ENCODE measurements around the gene DMRT3. TPM values are rescaled to one million over a fixed set of nuclear protein-coding genes. Genes with fewer than 3 reads are reported as not detected.

The DMRT3 gene
- polyA plus RNA-seq, 1 donor from 2014 or later: not detected

- Histone ChIP-seq H3K4me2 (ENCODE audit: low read length) (no peak overlapping the region), H3F3A (ENCODE audit: insufficient read depth, low read length, poor library complexity, severe bottlenecking) (peaks cover 4% of the 10 kb centered on the region), H3K27me3 (ENCODE audit: insufficient read depth, low read depth, low read length) (no peaks in the 10 kb centered on the region), H2AFZ (ENCODE audit: low read depth, low read length) (no peak overlapping the region), H4K20me1 (ENCODE audit: insufficient read depth) (no peaks in the 10 kb centered on the region), H3K9me2 (ENCODE audit: insufficient read depth, low read length) (no peaks in the 10 kb centered on the region), H3K9me3 (ENCODE audit: low read length) (no peaks in the 10 kb centered on the region), H3K9ac (ENCODE audit: low read length) (no peak overlapping the region), H3K4me3 (ENCODE audit: low read length) (no peak overlapping the region), H3K36me3 (ENCODE audit: insufficient read depth, low read length) (no peaks in the 10 kb centered on the region), H3K27ac (ENCODE audit: low read length) (no peak overlapping the region), H3K79me2 (replicated peaks; ENCODE audit: insufficient read depth, low read length) (no peaks in the 10 kb centered on the region)
- TF ChIP-seq MXI1 (conservative IDR thresholded peaks at IDR 0.05; ENCODE audit: poor library complexity, severe bottlenecking): no peak
- no peak for TF ChIP-seq POLR2AphosphoS5 (IDR thresholded peaks at IDR 0.05)
- no peak for TF ChIP-seq EZH2 (IDR thresholded peaks at IDR 0.05; ENCODE audit: borderline replicate concordance, insufficient read depth, low read length, poor library complexity, severe bottlenecking)
- TF ChIP-seq CTCF (IDR thresholded peaks at IDR 0.05; ENCODE audit: poor library complexity, severe bottlenecking): no peak
- no peak for TF ChIP-seq SMC3 (conservative IDR thresholded peaks at IDR 0.05; ENCODE audit: poor library complexity)
- no peak for TF ChIP-seq TAF1 (IDR thresholded peaks at IDR 0.05; ENCODE audit: low read depth)
- TF ChIP-seq EP300 (conservative IDR thresholded peaks at IDR 0.05; ENCODE audit: poor library complexity, severe bottlenecking): no peak
- TF ChIP-seq REST (IDR thresholded peaks at IDR 0.05; ENCODE audit: borderline replicate concordance): no peak
- TF ChIP-seq RAD21 (conservative IDR thresholded peaks at IDR 0.05): no peak
These were observed 43.1 kb upstream of the DMRT3 start for GRCh38 chr9:933356-933755.

- no peaks in the 10 kb centered on the region for H3K9me2 ChIP-seq (ENCODE audit: insufficient read depth, low read length)
- no peaks in the 10 kb centered on the region for H3K27me3 ChIP-seq (ENCODE audit: insufficient read depth, low read depth, low read length)
- no peaks in the 10 kb centered on the region for H3K79me2 ChIP-seq (replicated peaks; ENCODE audit: insufficient read depth, low read length)
- H4K20me1 ChIP-seq (ENCODE audit: insufficient read depth): no peaks in the 10 kb centered on the region
- H2AFZ ChIP-seq (ENCODE audit: low read depth, low read length): no peak overlapping the region
- H3K9ac ChIP-seq (ENCODE audit: low read length): no peak overlapping the region
- no peak overlapping the region for H3K27ac ChIP-seq (ENCODE audit: low read length)
- peak overlapping the region; percentile 31 for H3K4me2 ChIP-seq (ENCODE audit: low read length)
- TF ChIP-seq SMC3 (conservative IDR thresholded peaks at IDR 0.05; ENCODE audit: poor library complexity) (no peak), TAF1 (IDR thresholded peaks at IDR 0.05; ENCODE audit: low read depth) (no peak), EP300 (conservative IDR thresholded peaks at IDR 0.05; ENCODE audit: poor library complexity, severe bottlenecking) (peak; percentile 72), REST (IDR thresholded peaks at IDR 0.05; ENCODE audit: borderline replicate concordance) (no peak), MXI1 (conservative IDR thresholded peaks at IDR 0.05; ENCODE audit: poor library complexity, severe bottlenecking) (no peak), EZH2 (IDR thresholded peaks at IDR 0.05; ENCODE audit: borderline replicate concordance, insufficient read depth, low read length, poor library complexity, severe bottlenecking) (no peak), RAD21 (conservative IDR thresholded peaks at IDR 0.05) (no peak), POLR2AphosphoS5 (IDR thresholded peaks at IDR 0.05) (peak; percentile 48), CTCF (IDR thresholded peaks at IDR 0.05; ENCODE audit: poor library complexity, severe bottlenecking) (no peak)
- no peaks in the 10 kb centered on the region for H3K9me3 ChIP-seq (ENCODE audit: low read length)
- peaks cover 4% of the 10 kb centered on the region for H3F3A ChIP-seq (ENCODE audit: insufficient read depth, low read length, poor library complexity, severe bottlenecking)
- H3K36me3 ChIP-seq (ENCODE audit: insufficient read depth, low read length): no peaks in the 10 kb centered on the region
- peak overlapping the region; percentile 40 for H3K4me3 ChIP-seq (ENCODE audit: low read length)
These were observed 41.0 kb upstream of the DMRT3 start for GRCh38 chr9:935348-935965.

All from neural cell (in vitro differentiated cells).